Prostate gland (tissue), 2 donors: ENCODE results near the gene CTNNA3.

Source experiments
- POLR2A ChIP-seq: fragments of 450-650 bp; IDR thresholded peaks from one replicate; pipeline ENCODE4 v1.6.1; 2016; ENCODE audit warnings: antibody characterized with exemption, mild to moderate bottlenecking
- TF ChIP-seq, protein P1 (sequence below), 4 experiments: fragments of 200-600 bp in 2 of 4; fragments of 450-650 bp in 2 of 4; sonication (generic) in 2 of 4; IDR thresholded peaks; 1 replicate in 3 of 4; 2 replicates in 1 of 4; pipeline ENCODE4 v1.5.1; 2016 to 2019; ENCODE audit warnings: antibody characterized with exemption in 4 of 4, mild to moderate bottlenecking in 2 of 4, moderate library complexity in 2 of 4

DNA sequence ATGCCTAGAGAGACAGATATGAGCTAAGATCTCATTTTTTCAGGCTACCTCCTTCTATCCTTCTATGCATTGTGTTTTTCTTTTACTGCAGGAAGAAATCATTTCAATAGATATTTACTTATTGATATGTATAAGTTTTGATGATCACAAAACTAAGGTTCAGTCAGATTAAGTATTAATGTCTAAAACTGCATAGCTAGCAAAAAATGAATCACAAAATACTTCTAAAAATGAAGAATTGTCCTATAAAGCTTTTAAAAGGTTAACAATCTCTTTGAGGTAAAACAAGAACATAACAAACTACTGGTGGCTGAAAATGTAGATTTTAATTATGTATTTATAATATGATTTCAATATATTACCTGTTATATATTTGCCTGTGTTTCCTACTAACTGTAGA, 1403.1 kb downstream of the CTNNA3 start:
- TF ChIP-seq POLR2A = no peak
- TF ChIP-seq, protein P1, sequence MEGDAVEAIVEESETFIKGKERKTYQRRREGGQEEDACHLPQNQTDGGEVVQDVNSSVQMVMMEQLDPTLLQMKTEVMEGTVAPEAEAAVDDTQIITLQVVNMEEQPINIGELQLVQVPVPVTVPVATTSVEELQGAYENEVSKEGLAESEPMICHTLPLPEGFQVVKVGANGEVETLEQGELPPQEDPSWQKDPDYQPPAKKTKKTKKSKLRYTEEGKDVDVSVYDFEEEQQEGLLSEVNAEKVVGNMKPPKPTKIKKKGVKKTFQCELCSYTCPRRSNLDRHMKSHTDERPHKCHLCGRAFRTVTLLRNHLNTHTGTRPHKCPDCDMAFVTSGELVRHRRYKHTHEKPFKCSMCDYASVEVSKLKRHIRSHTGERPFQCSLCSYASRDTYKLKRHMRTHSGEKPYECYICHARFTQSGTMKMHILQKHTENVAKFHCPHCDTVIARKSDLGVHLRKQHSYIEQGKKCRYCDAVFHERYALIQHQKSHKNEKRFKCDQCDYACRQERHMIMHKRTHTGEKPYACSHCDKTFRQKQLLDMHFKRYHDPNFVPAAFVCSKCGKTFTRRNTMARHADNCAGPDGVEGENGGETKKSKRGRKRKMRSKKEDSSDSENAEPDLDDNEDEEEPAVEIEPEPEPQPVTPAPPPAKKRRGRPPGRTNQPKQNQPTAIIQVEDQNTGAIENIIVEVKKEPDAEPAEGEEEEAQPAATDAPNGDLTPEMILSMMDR (IDR thresholded peaks at IDR 0.05) = no peak
